GM19238 (cell line): Measurements from ENCODE around the gene SUPT4H1.

ENCODE experiments used
- DNase-seq: peaks from one replicate; pipeline ENCODE4 v3.0.0; 2011; ENCODE audit warnings: low spot score; ENCODE audit not compliant: insufficient read length

SUPT4H1 gene

GRCh38 chr17:58381124-58382035, 29.4 kb upstream of the SUPT4H1 start:
- DNase-seq, result no peak

GRCh38 chr17:58380207-58381123, 28.5 kb upstream of the SUPT4H1 start:
- no peak for DNase-seq

- no peak for DNase-seq
Observed at GRCh38 chr17:58379511-58379824, 27.5 kb upstream of the SUPT4H1 start.

GRCh38 chr17:58378733-58379510, 26.9 kb upstream of the SUPT4H1 start:
- no peak for DNase-seq

GRCh38 chr17:58377661-58378060, 25.7 kb upstream of the SUPT4H1 start:
- DNase-seq, result no peak

- DNase-seq, result no peak
Observed at GRCh38 chr17:58377093-58377601, 25.1 kb upstream of the SUPT4H1 start.

GRCh38 chr17:58376472-58377000, 24.5 kb upstream of the SUPT4H1 start:
- no peak for DNase-seq

- no peak for DNase-seq
Observed at GRCh38 chr17:58375811-58376210, 23.8 kb upstream of the SUPT4H1 start.

GRCh38 chr17:58375256-58375655, 23.3 kb upstream of the SUPT4H1 start:
- DNase-seq, result no peak

- DNase-seq, result no peak
Observed at GRCh38 chr17:58373923-58374322, 21.9 kb upstream of the SUPT4H1 start.

GRCh38 chr17:58373003-58373402, 21.0 kb upstream of the SUPT4H1 start:
- no peak for DNase-seq

- no peak for DNase-seq
Observed at GRCh38 chr17:58371300-58371950, 19.4 kb upstream of the SUPT4H1 start.

GRCh38 chr17:58370716-58371115, 18.7 kb upstream of the SUPT4H1 start:
- no peak for DNase-seq

- no peak for DNase-seq
Observed at GRCh38 chr17:58370309-58370708, 18.3 kb upstream of the SUPT4H1 start.

GRCh38 chr17:58369214-58370031, 17.4 kb upstream of the SUPT4H1 start:
- no peak for DNase-seq

GRCh38 chr17:58368860-58369213, 16.8 kb upstream of the SUPT4H1 start:
- no peak for DNase-seq

- no peak for DNase-seq
Observed at GRCh38 chr17:58367461-58367860, 15.5 kb upstream of the SUPT4H1 start.

GRCh38 chr17:58365980-58366595, 14.1 kb upstream of the SUPT4H1 start:
- DNase-seq, result no peak
